ENCODE results near the gene SLC37A1.

Gene SLC37A1

GRCh38 chr21:42479582-42479981 lies 34.1 kb upstream of the SLC37A1 start:
- DNase-seq (ENCODE audit: low spot score), result no peak

- DNase-seq (ENCODE audit: low spot score), result no peak
These were observed 32.9 kb upstream of the SLC37A1 start for GRCh38 chr21:42480736-42481135.

- DNase-seq (ENCODE audit: low spot score), result no peak
These were observed 32.5 kb upstream of the SLC37A1 start for GRCh38 chr21:42481169-42481568.

GRCh38 chr21:42484966-42485365 lies 28.7 kb upstream of the SLC37A1 start:
- no peak for DNase-seq (ENCODE audit: low spot score)

GRCh38 chr21:42486072-42486471 lies 27.6 kb upstream of the SLC37A1 start:
- DNase-seq (ENCODE audit: low spot score), result no peak

- DNase-seq (ENCODE audit: low spot score), result no peak
These were observed 27.1 kb upstream of the SLC37A1 start for GRCh38 chr21:42486531-42486930.

- no peak for DNase-seq (ENCODE audit: low spot score)
These were observed 24.6 kb upstream of the SLC37A1 start for GRCh38 chr21:42489006-42489563.

GRCh38 chr21:42489991-42490390 lies 23.7 kb upstream of the SLC37A1 start:
- no peak for DNase-seq (ENCODE audit: low spot score)

- DNase-seq (ENCODE audit: low spot score), result no peak
These were observed 22.9 kb upstream of the SLC37A1 start for GRCh38 chr21:42490720-42491119.

GRCh38 chr21:42491328-42491727 lies 22.3 kb upstream of the SLC37A1 start:
- DNase-seq (ENCODE audit: low spot score), result no peak

- DNase-seq (ENCODE audit: low spot score), result no peak
These were observed 21.5 kb upstream of the SLC37A1 start for GRCh38 chr21:42492201-42492600.

- no peak for DNase-seq (ENCODE audit: low spot score)
These were observed 20.3 kb upstream of the SLC37A1 start for GRCh38 chr21:42493109-42494060.

GRCh38 chr21:42495027-42495426 lies 18.6 kb upstream of the SLC37A1 start:
- DNase-seq (ENCODE audit: low spot score), result no peak

- no peak for DNase-seq (ENCODE audit: low spot score)
These were observed 17.9 kb upstream of the SLC37A1 start for GRCh38 chr21:42495765-42496119.

GRCh38 chr21:42496120-42496838 lies 17.4 kb upstream of the SLC37A1 start, which contains the start of gene RSPH1:
TSS of gene RSPH1 (minus strand) at chr21:42496224. CDS start at chr21:42496186, 38 bp downstream.
- peak; percentile 99 for DNase-seq (ENCODE audit: low spot score)

- no peak for DNase-seq (ENCODE audit: low spot score)
These were observed 16.8 kb upstream of the SLC37A1 start for GRCh38 chr21:42496839-42497202.

- no peak for DNase-seq (ENCODE audit: low spot score)
These were observed 15.6 kb upstream of the SLC37A1 start for GRCh38 chr21:42498012-42498411.

- no peak for DNase-seq (ENCODE audit: low spot score)
These were observed 14.1 kb upstream of the SLC37A1 start for GRCh38 chr21:42499444-42500112.

GRCh38 chr21:42500225-42500624 lies 13.4 kb upstream of the SLC37A1 start:
- no peak for DNase-seq (ENCODE audit: low spot score)

GRCh38 chr21:42500736-42501135 lies 12.9 kb upstream of the SLC37A1 start:
- no peak for DNase-seq (ENCODE audit: low spot score)

GRCh38 chr21:42503711-42504110 lies 9.9 kb upstream of the SLC37A1 start:
- DNase-seq (ENCODE audit: low spot score), result no peak

- no peak for DNase-seq (ENCODE audit: low spot score)
These were observed 8.4 kb upstream of the SLC37A1 start for GRCh38 chr21:42505090-42505726.

Data from pons (tissue), 1 donor.